SK-N-DZ (cell line): ENCODE results near the gene CDH2.

Source experiments
- DNase-seq: peaks from one replicate; pipeline ENCODE4 v3.0.0-alpha.2; 2015; ENCODE audit warnings: low spot score

The CDH2 gene

DNA sequence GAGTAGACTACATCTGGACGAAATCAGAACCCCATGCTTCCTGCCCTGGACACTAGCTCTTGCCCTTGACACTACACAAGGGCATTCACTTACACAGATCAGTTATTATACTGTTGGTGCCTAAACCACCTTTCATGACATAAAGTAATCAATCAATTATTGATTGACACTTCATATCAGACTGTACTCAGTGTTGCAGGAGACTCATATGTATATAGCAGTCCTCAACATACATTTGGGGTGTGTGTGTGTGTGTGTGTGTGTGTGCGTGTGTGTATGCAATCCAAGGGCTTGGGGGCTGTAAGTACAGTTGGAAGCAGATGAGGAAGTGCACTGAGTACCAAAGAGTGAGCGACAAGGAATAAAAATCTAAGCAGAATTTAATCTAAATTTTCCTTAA, 5.1 kb downstream of the CDH2 start:
- DNase-seq: no peak

DNA sequence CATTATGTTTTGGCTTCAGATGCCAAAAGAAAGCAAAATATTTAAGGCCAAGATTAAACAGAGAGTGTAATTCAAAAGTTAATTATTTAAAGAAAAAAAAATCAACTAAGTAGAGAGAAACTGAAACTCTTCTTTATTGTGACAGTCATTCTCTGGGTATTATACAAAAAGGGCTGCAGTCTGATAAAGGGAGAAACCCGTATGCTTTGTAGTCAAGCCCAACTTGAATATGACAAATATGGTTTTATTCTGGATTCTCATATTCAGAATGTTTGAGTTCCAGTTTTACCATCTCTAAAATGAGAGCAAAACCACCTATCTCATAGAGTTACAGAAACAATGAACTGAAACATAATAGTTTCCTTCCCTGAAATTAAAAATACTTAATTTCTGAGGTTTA, 8.2 kb downstream of the CDH2 start:
- no peak for DNase-seq

DNA sequence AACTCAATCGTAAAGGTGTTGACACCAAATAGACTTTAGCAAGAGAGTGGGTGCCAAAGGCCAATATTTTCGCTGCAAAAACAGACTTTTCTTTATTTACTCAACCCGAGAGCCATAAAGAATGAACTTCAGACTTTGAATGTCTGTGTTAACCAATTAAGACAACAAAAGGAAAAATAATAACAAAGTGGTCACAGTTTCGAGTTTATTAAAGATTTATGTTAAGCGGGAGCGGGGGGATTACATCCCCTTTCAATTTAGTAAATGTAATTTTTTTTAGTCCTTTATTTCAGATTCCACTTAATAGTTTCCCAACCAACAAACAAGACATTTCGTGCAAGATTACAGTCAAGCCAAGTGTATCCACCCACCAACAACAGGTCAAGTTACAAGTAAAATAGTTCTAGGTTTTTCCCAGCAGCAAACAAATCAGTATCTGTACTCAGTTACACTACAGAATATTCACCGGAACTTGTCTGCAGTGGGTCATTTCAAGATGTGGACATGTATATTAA, 9.0 kb downstream of the CDH2 start:
- DNase-seq: no peak

DNA sequence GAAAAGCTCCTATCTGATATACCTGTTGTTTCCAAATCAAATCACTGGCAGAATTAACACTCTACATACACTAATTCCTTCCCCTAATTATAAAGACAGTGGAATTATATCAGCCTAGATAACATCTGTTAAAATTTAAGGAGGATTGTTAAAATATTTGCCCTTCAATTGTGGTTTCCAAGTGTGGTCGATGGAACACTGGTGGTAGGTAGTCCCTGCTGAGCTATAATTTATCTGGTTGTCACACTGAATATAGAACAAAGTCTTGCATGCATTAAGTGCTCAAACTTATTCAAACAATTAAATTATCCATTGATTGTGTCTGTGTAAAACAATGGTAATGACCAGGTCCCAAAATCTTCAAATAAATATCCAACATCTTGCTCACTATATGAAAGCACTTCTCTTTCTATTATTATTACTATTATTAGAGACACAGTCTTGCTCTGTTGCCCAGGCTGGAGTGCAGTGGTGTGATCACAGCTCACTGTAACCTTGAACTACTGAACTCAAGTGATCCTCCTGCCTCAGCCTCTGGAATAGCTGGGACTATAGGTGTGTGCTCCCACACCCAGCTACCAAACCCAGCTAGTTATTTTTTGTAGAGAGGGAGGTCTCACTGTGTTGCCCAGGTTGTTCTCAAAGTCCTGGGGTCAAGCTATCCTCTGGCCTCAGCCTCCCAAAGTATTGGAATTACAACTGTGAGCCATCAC, 12.0 kb downstream of the CDH2 start:
- no peak for DNase-seq

DNA sequence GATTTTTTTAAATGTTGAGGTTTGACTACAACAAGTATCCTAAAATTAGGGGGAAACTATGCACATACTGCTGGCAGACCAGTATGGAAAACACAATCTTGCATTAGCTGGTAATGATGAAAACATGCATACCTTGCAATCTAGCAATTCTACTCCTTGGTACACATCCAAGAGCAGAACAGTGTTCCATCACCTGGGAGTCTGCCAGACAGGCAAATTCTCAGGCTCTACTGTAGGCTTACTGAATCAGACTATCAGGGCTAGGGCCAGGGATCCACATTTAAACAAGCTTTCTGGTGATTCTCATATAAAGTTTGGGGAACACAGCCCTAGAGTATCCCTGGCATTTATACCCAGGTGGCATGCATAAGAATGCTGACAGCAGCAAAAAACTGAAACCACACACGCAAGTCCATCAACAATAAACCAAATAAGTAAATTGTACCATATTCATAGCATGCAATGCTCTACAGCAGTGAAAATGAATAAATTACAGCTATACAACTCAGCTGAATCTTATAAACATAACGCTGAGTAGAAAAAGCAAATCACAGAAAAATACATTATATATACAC, 13.6 kb downstream of the CDH2 start:
- no peak for DNase-seq

DNA sequence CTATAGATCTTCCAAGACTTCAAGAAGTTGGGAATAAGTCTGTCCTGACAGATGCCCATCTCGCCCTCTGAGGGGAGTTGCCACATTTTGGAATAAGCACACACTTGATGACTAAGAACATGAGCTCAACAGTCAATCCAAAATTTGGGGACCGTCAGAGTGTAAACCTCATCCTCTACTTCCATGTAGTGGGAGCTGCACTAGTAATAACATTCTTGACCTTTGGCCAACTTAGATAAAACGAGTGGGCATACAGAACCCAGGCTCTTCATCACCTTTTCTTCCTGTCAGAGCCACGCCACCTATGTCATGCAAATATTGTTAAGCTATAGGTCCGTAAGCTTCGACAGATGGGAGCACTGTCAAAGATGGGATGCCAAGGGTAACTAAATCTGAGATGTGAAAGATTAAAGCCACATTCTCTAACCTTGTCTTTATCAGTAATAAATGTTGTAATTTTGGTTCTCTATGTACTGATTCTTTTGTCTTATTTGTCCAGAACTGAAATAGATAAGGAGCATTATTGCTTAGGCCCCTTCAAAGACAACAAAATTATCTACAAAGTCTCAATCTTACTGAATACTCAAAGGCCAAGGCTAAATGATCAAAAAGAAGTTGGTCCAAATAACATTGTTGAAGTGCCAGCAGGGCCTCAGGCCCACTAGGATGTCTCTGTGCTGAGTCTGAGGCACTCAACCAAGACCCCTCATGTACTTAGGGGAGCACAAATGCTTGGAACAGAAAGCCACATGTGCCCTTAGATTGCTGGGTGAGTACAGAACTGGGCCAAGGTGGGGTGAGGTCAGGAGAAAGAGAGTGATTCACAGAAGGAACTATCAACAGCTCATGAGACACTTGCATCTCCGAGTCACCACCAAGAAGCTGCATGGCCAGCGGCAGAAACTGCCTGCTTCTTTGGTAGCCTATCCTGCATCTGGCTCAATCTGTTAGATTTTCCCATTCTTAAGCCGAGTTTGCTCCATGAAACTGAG, 15.0 kb downstream of the CDH2 start:
- DNase-seq: no peak

DNA sequence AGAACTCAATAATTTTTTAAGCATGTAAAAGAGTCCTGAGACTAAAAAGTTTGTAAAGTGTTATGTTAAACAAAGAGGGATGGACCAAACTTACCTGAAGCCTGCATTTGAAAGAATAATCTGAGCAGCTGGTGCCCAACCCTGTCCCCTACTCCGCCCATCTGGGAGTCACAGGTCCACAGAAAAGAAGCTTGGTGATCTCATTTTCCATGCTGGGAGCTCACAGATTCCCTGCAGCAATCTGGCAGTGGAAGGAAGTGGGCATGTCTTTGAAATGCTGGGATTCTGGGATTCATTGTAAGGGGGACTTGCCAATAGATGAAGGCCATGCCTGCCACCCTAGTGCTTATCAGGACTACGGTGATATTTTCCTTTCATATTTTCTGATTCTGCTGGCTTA, 17.9 kb downstream of the CDH2 start:
- DNase-seq: no peak

DNA sequence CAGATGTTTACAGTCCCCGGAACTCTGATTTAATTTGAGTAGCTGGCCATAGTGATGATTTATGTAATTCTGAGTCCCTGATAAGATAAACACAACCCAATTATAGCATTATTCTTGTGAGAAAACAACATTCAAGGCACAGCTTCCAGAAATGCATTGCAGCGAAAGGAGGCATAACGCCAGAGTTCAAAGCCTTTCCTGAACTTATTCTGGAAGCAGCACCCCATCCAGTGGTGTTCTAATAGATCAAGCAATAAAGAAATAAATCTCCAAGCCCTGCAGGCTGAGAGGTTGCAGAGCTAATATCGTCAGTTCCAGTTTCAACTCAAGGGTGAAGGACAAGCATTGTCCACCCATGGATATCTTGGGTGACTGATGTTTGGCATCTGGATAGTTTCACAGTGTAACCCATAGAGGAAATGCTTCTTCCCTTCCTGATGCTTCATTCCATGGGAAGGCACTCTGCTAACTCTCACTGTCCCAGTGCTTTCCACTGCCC, 18.8 kb downstream of the CDH2 start:
- DNase-seq: peak; percentile 55

DNA sequence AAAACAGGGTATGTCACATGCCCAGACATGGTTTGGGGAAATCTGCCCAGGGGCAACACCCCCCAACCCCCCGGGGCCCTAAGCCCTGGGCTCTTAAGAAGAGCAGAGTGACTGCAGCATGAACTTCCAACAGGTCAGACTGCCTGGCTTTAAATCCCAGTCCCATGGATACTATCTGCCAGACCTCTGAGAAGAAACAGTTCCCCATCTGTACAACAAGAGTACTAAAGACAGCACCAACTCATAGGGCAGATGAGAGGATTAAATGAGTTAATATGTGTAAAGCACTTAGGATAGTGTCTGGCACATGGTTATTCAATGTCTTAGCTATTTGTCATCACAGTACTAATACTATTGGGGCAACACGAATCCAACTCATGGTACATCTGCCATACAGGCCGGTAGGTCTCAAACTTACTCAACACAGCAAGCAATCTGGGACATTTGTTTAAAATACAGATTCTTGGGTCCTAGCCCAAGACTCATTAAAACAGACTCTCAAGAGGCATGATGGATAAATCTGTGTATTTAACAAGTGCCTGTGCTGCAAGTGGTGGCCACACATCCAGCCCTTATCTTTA, 23.4 kb downstream of the CDH2 start:
- peak; percentile 32 for DNase-seq

DNA sequence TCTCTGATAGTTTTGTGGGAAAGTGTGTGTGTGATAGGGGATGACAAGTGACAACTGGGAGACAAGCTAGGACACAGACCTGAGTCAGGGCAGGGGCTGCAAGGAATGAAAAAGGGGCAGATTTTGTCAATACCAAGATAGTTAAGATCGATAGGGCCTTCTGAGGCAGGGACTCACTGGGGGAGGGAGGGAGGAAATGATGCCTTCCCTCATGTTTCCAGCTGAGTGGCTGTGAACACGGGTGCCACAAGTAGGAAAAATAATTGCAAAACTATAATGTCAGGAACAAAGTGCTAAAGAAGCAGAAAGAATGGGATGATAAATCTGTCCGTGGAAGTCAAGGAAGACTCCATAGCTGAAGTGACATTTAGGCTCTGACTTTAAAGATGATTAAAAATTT, 24.2 kb downstream of the CDH2 start:
- no peak for DNase-seq

DNA sequence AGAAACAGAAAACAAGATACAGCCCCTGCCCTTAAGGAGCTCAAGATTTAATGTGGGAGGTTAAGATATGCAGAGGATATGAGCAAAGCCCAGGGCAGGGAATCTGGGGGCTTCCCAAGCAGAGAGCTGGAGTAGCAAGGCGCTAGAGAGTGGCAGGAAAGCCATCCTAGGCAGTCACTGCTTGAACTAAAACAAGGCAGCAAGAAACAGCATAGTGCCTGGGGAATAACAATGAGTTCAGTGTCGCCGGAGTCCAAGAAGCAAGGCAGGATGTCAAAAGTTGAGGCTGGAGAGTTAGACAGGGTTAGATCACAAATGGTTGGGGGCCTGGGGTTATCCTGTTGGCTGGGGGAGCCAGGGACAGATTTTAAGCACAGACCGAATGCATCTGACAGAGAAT, 24.6 kb downstream of the CDH2 start:
- no peak for DNase-seq

DNA sequence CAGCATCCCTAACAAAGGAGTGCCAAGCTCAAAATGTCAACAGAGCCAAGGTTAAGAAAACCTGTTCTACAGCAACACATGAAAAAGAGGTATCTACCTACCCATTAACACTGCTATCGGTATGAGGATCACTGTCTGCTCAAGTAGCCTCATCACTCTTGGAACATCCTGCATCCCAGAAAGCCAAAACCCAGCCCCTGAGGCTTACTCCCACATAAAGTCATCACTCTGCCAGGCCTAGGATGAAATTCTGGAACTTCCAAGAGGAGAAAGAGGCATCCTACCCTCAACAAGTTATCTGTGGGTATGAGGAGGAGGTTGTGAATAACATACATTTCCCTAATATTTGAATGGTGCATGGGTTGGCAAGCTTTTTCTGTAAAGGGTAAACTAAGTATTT, 25.5 kb downstream of the CDH2 start:
- no peak for DNase-seq

DNA sequence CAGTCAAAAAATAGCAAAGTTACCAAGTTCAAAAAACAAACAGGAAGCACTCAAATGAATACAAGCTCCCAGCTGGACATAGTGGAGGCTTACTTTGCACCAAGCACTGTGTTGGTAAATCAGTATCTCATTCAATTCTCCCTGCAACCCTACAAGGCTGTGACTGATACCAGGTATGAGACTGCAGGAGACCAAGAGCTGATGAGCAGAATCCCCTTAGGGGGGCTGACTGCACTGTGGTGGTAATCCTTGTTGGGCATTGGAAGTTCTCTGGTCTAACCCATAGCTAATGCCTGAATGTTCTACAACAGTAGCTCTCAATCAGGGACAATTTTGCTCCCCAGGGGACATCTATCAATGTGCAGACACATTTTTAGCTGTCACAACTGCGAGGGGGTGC, 26.0 kb downstream of the CDH2 start:
- DNase-seq: no peak

DNA sequence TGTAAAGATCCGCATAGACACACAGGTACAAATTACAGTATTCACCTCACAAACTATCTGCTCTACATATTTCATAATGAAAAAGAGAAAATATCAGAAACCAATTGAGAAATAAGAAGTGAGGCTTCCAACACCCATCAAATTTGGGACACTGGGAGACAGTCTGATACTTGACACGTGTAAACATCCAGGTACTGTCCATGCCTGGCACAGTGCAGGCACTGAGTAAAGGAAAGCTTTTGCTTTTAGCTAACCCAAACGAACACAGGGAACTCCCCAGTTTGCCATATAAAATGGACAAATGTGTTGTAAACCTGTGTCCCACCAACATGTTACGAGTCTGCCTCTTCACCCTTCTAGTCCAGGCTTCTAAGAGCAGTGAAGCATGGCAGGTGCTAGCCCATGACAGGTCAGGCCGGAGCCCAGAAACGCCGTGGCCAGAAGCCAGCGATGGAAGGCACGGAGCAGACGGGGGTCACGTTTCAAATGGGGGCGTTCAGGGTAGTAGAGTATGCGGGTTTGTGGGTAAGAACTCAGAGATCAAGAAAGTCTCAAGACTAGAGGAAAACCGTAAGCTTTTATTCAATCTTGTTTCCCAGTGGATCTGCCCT, 27.0 kb downstream of the CDH2 start:
- DNase-seq: no peak

DNA sequence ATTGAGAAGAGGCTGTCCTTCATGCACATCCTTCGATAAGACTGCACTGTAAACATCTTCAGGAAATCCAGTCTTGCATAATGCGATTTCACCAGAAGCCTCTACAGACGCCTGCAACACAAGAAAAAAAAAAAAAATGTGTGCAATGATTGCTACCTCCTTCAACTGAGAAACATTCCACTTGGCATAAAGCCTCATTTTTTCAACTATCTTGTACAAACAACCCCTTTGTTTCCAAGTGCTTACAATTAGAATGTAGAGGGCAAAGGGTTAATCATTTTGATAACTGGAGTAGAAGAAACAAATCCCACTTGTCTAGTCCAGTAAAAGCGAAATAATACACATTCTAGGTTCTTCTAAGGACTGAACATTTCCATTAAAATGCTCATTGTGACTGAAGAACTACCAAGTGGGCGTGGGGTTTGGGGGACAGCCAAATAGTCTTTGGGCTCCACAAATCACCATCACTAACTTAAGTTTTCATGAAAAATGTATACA, 29.2 kb downstream of the CDH2 start:
- DNase-seq: peak; percentile 23

DNA sequence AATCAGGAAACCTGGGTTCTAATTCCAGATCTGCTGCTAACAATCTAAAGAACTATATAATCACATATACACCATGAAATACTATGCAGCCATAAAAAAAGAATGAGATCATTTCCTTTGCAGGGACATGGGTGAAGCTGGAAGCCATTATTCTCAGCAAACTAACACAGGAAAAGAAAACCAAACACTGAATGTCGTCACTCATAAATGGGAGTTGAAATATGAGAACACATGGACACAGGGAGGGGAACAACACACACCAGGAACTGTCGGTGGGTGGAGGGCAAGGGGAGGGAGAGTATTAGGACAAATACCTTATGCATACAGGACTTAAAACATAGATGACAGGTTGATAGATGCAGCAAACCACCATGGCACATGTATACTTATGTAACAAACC, 33.2 kb downstream of the CDH2 start:
- no peak for DNase-seq

DNA sequence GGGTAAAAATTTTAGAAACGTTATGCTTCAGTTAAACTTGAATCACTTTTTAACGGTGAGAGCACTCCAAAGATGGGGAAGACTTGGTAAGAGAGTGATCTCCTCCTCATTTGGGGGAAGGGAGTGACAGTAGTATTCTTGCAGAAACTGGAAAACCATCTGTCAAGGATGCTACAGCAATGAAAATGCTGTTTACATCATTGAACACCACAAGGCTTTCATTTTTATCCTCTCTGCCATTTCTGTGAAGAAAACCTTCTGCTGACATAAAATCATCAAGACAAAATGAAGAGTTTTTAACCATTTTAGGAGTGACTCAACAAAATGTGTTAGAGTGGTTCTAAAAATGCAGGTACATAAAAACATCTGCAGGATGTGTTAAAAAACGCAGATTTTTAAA, 38.1 kb downstream of the CDH2 start:
- no peak for DNase-seq

DNA sequence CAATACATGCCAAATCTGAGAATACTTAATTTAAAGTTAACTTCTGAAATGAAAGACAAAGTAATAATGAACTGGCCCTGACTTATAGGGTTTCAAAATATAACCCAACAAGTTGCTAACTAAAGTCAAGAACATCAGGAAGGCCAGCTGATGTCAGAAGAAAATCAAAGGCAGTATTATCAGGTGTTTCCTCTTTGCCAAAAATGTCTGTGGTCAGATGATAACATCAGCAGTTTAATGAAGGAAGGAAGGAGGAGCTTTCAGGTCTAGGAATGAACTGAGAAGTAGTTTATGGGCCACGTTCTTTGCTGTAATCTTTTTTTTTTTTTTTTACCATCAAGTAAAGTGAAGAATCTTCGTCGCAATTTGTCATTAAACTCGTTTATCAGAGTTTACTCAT, 40.9 kb downstream of the CDH2 start:
- no peak for DNase-seq

DNA sequence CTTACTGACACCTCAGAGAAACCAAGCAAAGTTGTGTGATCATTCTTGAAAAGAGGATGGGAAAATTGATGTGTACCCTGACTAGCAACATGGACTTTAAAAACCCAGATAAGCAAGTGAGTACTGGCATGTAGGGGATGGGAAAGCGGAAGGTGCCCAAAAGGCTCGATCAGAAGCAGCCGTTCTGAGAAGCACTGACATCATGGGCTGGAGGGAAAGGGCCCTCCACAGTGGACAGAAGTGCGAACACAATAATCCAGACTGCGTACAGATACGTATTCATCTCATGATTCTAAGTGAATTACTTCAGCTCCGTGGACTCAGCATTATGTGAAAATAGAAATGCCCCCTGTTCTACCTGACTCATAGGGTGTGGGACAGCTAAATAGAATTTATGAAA, 42.2 kb downstream of the CDH2 start:
- DNase-seq: no peak

DNA sequence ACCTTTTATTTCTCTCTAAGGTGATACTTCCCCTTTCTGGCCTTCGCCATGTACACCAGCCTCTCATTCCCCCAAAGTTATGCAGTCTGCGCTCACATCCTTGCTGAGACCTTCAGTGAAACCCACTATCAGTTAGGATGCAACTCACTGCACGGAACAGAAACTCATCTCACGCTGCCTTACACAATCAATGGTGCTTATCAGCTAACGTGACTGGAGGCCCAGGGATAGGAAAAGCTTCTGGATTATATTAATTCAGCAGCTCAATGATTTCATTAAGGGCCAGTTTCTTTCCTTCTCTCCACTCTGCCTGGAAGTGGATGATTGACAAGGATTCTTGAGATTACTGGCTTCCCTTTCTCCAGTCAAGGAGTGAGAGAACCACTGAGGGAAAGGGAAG, 44.8 kb downstream of the CDH2 start:
- peak; percentile 79 for DNase-seq

DNA sequence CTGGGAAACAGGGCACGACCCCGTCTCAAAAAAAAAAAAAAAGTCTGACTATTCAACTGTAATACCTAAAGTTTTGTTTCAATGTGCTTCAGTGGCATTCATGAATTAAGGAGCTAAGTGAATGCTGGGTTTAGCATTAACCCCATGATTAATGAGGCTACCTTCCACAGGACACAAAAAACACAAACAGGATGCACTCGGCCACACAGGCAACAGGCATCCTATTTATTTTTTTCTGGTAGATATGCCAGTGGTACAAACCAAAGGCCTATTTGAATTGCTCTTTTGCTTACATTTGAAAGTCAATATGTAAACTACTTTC, 48.3 kb downstream of the CDH2 start:
- no peak for DNase-seq
